IPS-15b (cell line): ENCODE results near the gene GEMIN2.
A peak's percentile ranks its signal among the peaks of the same experiment; 100 is the strongest.
"Not testable (repeated sequence)": the region's sequence is repeated elsewhere in the genome, so short reads cannot be mapped to it uniquely, and the experiment has no call there.

Experiments used
- H3K27me3 ChIP-seq: one replicate; pipeline ENCODE4 v1.6.1; 2013; ENCODE audit warnings: low read length; ENCODE audit not compliant: control insufficient read depth, insufficient read depth
- H3K36me3 ChIP-seq: one replicate; pipeline ENCODE4 v1.6.1; 2013; ENCODE audit warnings: low read length; ENCODE audit not compliant: control insufficient read depth, insufficient read depth
- H3K4me1 ChIP-seq: one replicate; pipeline ENCODE4 v1.6.1; 2013; ENCODE audit warnings: mild to moderate bottlenecking, low read length; ENCODE audit not compliant: control insufficient read depth, insufficient read depth
- H3K4me3 ChIP-seq: one replicate; pipeline ENCODE4 v1.5.1; 2013; ENCODE audit warnings: low read depth, low read length
- H3K9ac ChIP-seq: one replicate; pipeline ENCODE4 v1.6.1; 2013; ENCODE audit warnings: low read depth, mild to moderate bottlenecking, low read length
- H3K9me3 ChIP-seq: one replicate; pipeline ENCODE4 v1.6.1; 2013; ENCODE audit warnings: mild to moderate bottlenecking, low read length; ENCODE audit not compliant: control insufficient read depth, insufficient read depth

Gene GEMIN2

GRCh38 chr14:39097159-39097558 is 17.0 kb upstream of the GEMIN2 start:
- H3K4me1 ChIP-seq: peaks cover 10% of the 10 kb centered on the region
- no peak overlapping the region for H3K4me3 ChIP-seq
- H3K36me3 ChIP-seq: peaks cover 13% of the 10 kb centered on the region
- no peak overlapping the region for H3K9ac ChIP-seq
- H3K9me3 ChIP-seq: no peaks in the 10 kb centered on the region
- no peaks in the 10 kb centered on the region for H3K27me3 ChIP-seq

GRCh38 chr14:39099215-39099614 is 14.9 kb upstream of the GEMIN2 start:
- H3K9me3 ChIP-seq, H3K36me3 ChIP-seq, H3K9ac ChIP-seq, H3K4me3 ChIP-seq, H3K27me3 ChIP-seq, H3K4me1 ChIP-seq: not testable (repeated sequence)

DNA sequence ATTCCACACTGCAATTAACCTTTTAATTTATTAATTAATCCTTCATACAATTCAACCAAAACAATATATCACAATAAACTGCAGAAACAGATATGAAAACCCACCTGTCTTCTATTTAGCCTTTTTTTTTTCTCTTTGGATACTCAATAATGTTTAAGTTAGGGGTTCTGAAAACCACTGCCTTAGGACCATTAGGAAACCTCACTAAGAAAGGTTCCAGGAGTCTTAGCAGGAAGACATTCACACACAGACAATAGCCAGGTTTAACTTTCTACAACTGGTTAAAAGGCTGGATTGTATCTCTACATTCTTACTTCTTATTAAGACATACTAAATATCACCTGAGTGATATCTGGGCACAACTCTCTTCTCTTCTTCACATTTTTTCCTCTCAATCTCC is 14.4 kb upstream of the GEMIN2 start:
- Histone ChIP-seq H3K27me3 (no peaks in the 10 kb centered on the region), H3K4me3 (no peak overlapping the region), H3K9me3 (no peaks in the 10 kb centered on the region), H3K4me1 (peaks cover 10% of the 10 kb centered on the region), H3K36me3 (peaks cover 2% of the 10 kb centered on the region), H3K9ac (no peak overlapping the region)

DNA sequence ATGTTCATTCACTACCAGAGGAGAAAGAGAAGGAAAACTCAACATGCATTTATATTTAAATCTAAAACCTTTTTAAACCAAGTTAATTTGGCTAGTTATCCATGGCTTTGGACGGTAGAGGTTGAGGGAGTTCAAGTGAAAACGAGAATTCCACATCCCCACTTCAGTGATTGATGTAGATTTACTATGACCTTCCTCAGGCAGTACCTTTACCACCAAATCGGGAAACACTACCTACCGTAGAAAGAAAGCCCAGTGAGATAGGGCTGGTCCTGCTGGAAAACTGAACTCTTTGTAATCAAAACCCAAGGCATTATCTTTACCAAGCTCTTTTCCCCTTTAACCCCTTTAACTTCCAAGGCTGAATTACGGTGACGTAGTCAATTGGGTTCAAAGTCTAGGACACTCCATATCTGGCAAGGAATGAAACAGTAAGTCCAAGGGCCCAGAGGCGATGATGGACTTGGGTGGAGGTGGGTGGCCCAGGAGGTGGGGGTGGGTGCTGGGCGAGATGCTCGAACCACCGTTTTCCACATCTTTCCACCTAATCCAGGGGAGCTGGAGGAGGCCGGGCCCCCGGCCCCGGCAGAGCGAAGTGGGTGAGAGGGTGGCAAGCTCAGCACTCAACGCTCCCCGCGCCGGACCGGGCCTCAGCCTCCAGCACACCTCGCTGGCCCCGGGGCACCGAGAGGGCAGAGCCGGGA is 11.7 kb upstream of the GEMIN2 start:
- Histone ChIP-seq H3K9ac (peak overlapping the region; percentile 47), H3K9me3 (no peaks in the 10 kb centered on the region)

GRCh38 chr14:39102969-39103957 is 10.9 kb upstream of the GEMIN2 start, which contains the start of gene SEC23A:
Gene SEC23A (minus strand): TSS chr14:39103235. CDS start chr14:39096118, 7,117 bp downstream.
- no peaks in the 10 kb centered on the region for H3K9me3 ChIP-seq
- H3K36me3 ChIP-seq: no peaks in the 10 kb centered on the region
- peak within 1 kb of the TSS; percentile 63 for H3K4me3 ChIP-seq
- no peaks in the 10 kb centered on the region for H3K27me3 ChIP-seq
- peak within 1 kb of the TSS; percentile 76 for H3K9ac ChIP-seq
- peaks cover under 1% of the 10 kb centered on the region for H3K4me1 ChIP-seq

More for the DNA sequence above, 11.7 kb upstream of the GEMIN2 start:
- H3K36me3 ChIP-seq: no peaks in the 10 kb centered on the region
- peak overlapping the region; percentile 63 for H3K4me3 ChIP-seq
- H3K27me3 ChIP-seq: no peaks in the 10 kb centered on the region
- H3K4me1 ChIP-seq: peaks cover 4% of the 10 kb centered on the region

GRCh38 chr14:39104078-39104801 is 9.9 kb upstream of the GEMIN2 start:
- H3K4me3 ChIP-seq: peak overlapping the region; percentile 63
- H3K9me3 ChIP-seq, H3K27me3 ChIP-seq, H3K4me1 ChIP-seq, H3K36me3 ChIP-seq: not testable (repeated sequence)
- peak overlapping the region; percentile 76 for H3K9ac ChIP-seq

GRCh38 chr14:39107591-39107996 is 6.5 kb upstream of the GEMIN2 start:
- H3K4me3 ChIP-seq: no peak overlapping the region
- no peaks in the 10 kb centered on the region for H3K4me1 ChIP-seq
- H3K36me3 ChIP-seq: no peaks in the 10 kb centered on the region
- no peak overlapping the region for H3K9ac ChIP-seq
- no peaks in the 10 kb centered on the region for H3K9me3 ChIP-seq
- H3K27me3 ChIP-seq: no peaks in the 10 kb centered on the region

DNA sequence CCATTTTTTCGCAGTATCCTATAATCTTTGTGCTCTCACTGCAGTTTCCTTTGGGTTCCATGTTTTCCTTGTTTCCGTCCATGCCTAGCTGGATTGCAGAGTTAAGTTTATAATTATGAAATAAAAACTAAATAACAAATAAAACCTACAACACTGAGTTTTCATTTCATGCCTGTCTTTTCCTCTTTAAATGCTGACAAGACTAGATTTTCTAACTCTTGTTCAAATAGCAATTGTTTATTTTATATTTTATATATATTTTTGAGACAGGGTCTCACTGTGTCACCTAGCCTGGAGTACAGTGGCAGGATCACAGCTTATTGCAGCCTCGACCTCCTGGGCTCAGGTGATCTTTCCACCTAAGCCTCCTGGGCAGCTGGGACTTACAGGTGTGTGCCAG is 5.3 kb upstream of the GEMIN2 start:
- no peaks in the 10 kb centered on the region for H3K9me3 ChIP-seq
- H3K4me3 ChIP-seq: no peak overlapping the region
- H3K27me3 ChIP-seq: no peaks in the 10 kb centered on the region
- H3K36me3 ChIP-seq: no peaks in the 10 kb centered on the region
- no peak overlapping the region for H3K9ac ChIP-seq
- peaks cover 6% of the 10 kb centered on the region for H3K4me1 ChIP-seq

DNA sequence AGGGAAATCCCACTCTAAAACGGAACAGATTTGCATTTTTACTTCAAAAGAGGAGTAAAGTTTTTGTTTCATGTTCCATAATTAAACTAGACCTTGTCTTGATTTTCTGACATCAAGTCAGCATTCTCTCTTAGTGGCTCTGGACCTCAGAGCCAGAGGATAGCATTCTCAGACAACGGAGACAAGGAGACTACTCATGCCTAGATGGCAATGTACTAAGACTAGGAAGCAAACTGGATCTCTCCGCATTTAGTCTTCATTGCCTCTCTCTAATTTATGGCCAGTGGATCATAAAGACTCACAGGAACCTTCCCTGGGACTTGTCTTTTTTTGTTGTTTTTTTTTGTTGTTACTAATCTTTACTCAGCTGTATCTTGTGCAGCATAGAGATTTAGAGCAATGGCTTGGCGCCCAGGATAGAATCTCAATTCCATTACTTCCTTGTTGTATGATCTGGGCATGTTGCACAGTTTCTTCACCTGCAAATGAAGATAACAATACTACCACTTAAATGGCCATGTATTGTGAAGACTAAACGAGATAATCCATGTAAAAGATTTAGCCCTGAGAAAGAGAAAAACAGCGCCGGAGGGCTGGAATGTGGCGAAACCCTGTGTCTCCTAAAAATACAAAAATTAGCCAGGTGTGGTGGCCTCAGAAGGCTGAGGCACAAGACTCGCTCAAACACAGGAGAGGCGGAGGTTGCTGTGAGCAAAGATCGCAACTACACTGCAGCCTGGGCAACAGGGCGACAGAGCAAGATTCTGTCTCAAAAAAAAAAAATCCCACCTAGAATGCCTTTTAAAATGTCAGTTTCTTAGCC is 4.0 kb upstream of the GEMIN2 start:
- no peak overlapping the region for H3K9ac ChIP-seq
- no peak overlapping the region for H3K4me3 ChIP-seq
- no peaks in the 10 kb centered on the region for H3K36me3 ChIP-seq

DNA sequence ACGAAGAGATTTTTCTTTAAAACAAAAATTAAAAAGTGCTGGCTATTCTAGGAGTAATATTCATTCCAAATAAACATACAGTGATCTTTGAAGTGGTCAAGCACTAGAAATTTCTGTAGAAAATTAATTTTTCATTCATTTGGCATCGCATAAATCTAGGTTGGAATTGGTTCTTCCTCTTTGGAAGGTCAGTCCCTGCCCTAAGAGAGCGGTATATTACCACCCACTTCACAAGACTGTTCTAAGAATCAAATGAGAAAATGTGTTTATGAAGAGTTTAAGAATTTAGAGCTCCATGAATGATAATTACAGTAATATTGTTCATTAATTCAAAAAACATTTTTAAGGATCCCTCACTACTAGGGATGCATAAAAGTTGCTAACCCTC is 444 bp upstream of the GEMIN2 start:
- H3K36me3 ChIP-seq: peaks cover 4% of the 10 kb centered on the region
- H3K27me3 ChIP-seq: no peaks in the 10 kb centered on the region
- H3K4me3 ChIP-seq: peak overlapping the region; percentile 87
- no peak overlapping the region for H3K9ac ChIP-seq
- no peaks in the 10 kb centered on the region for H3K9me3 ChIP-seq
- peaks cover 6% of the 10 kb centered on the region for H3K4me1 ChIP-seq

More for the DNA sequence above, 4.0 kb upstream of the GEMIN2 start:
- Histone ChIP-seq H3K27me3 (no peaks in the 10 kb centered on the region), H3K4me1 (peaks cover 6% of the 10 kb centered on the region), H3K9me3 (no peaks in the 10 kb centered on the region)
